HepG2 (cell line): ENCODE results near the gene NCOA3. TPM values are rescaled to one million over a fixed set of nuclear protein-coding genes. Genes with fewer than 3 reads are reported as not detected.

Source experiments
- CHD4 ChIP-seq: fragments of 200-600 bp; sonication (generic); IDR thresholded peaks from 2 replicates; pipeline ENCODE4 v1.7.0; 2017; ENCODE audit warnings: mild to moderate bottlenecking, low read length, borderline replicate concordance
- DDIT3 ChIP-seq: sonication (generic); formaldehyde crosslinking; IDR thresholded peaks from 2 replicates; pipeline ENCODE4 v1.4.0; 2020; ENCODE audit warnings: mild to moderate bottlenecking, missing genetic modification reagents
- HDAC1 ChIP-seq: sonication (generic); formaldehyde crosslinking; IDR thresholded peaks from 2 replicates; pipeline ENCODE4 v1.5.1; 2020; ENCODE audit warnings: mild to moderate bottlenecking, missing genetic modification reagents
- IKZF4 ChIP-seq: sonication (generic); formaldehyde crosslinking; IDR thresholded peaks from 2 replicates; pipeline ENCODE4 v1.5.1; 2020; ENCODE audit warnings: borderline replicate concordance, mild to moderate bottlenecking, low read depth, missing genetic modification reagents; ENCODE audit errors: not compliant biosample characterization
- KDM5A ChIP-seq: fragments of 200-600 bp; sonication (generic); IDR thresholded peaks from 2 replicates; pipeline ENCODE4 v1.7.0; 2018; ENCODE audit warnings: antibody characterized with exemption, mild to moderate bottlenecking, low read length, borderline replicate concordance
- KIAA2018 ChIP-seq: sonication (generic); formaldehyde crosslinking; IDR thresholded peaks from 2 replicates; pipeline ENCODE4 v1.5.0; 2020; ENCODE audit warnings: mild to moderate bottlenecking, missing genetic modification reagents, borderline replicate concordance
- NCOA1 ChIP-seq: sonication (generic); formaldehyde crosslinking; IDR thresholded peaks from 2 replicates; pipeline ENCODE4 v1.9.0; 2021; ENCODE audit warnings: missing genetic modification reagents
- PRDM4 ChIP-seq: sonication (generic); formaldehyde crosslinking; IDR thresholded peaks from 2 replicates; pipeline ENCODE4 v1.9.0; 2021; ENCODE audit warnings: missing genetic modification reagents, borderline replicate concordance
- RFX1 ChIP-seq: fragments of 450-650 bp; IDR thresholded peaks from 2 replicates; pipeline ENCODE4 v1.6.1; 2017
- ZBTB44 ChIP-seq: sonication (generic); formaldehyde crosslinking; IDR thresholded peaks from 2 replicates; pipeline ENCODE4 v1.4.0; 2020; ENCODE audit warnings: missing genetic modification reagents
- ZNF414 ChIP-seq: sonication (generic); formaldehyde crosslinking; IDR thresholded peaks from 2 replicates; pipeline ENCODE4 v1.5.0; 2020; ENCODE audit warnings: missing genetic modification reagents
- ZNF598 ChIP-seq: sonication (generic); formaldehyde crosslinking; IDR thresholded peaks from 2 replicates; pipeline ENCODE4 v1.5.1; 2020; ENCODE audit warnings: mild to moderate bottlenecking, missing genetic modification reagents, borderline replicate concordance
- ZNF660 ChIP-seq: sonication (generic); formaldehyde crosslinking; IDR thresholded peaks from 2 replicates; pipeline ENCODE4 v1.5.1; 2020; ENCODE audit warnings: mild to moderate bottlenecking, low read depth, missing genetic modification reagents, borderline replicate concordance
- ZNF816 ChIP-seq: sonication (generic); formaldehyde crosslinking; IDR thresholded peaks from 2 replicates; pipeline ENCODE4 v1.8.0; 2022; ENCODE audit warnings: missing genetic modification reagents, mild to moderate bottlenecking, borderline replicate concordance
- polyA plus RNA-seq, 8 experiments: library from polyadenylated mRNA; depleted of rRNA in 3 of 8; stranded (reverse) in 7 of 8; unstranded in 1 of 8; fragments of >200 nt; fragmentation: Illumina TruSeq in 4 of 8; extraction: Trizol in 4 of 8; gene quantifications; 2 replicates each; pipeline versions ENCODE4 v1.2.1 to v1.2.3, GENCODE V29; 2011 to 2016; ENCODE audit warnings: low read depth in 4 of 8, missing spikeins in 1 of 8, mixed read lengths in 1 of 8; ENCODE audit not compliant: insufficient read depth in 1 of 8
- total RNA-seq, 5 experiments: library from RNA; depleted of rRNA; stranded (reverse); fragments of >200 nt; fragmentation: Illumina TruSeq; extraction: Trizol; gene quantifications; 2 replicates each; pipeline ENCODE4 v1.2.3, GENCODE V29; 2016; ENCODE audit warnings: low read depth in 1 of 5

The NCOA3 gene
- total and polyA plus RNA-seq, 2 of the 13 experiments (the other 11 are each of a cell fraction or from before 2014, with no cell fraction given) = 35.0 to 56.8 TPM

GRCh38 chr20:47464380-47465101 is 37.1 kb upstream of the NCOA3 start (continued):
- no peak for TF ChIP-seq KIAA2018
- TF ChIP-seq KDM5A = no peak
- peak; percentile 92 for TF ChIP-seq NCOA1 (CRISPR knock-in tag)
- TF ChIP-seq ZNF598 (CRISPR knock-in tag) = 0 out of 2 replicates have a peak, but pooled peaks have one; percentile 42
- no peak for TF ChIP-seq PRDM4 (CRISPR knock-in tag)
- TF ChIP-seq ZNF660 (CRISPR knock-in tag) = no peak
- no peak for TF ChIP-seq RFX1
- peak; percentile 99 for TF ChIP-seq HDAC1 (CRISPR knock-in tag)
- TF ChIP-seq CHD4 = no peak; the same call in 1 of the 2 replicates
- peak; percentile 87; the same call in 1 of the 2 replicates for TF ChIP-seq ZNF414 (CRISPR knock-in tag)
- peak; percentile 74 for TF ChIP-seq IKZF4 (CRISPR knock-in tag)
- peak; percentile 71; the same call in 1 of the 2 replicates for TF ChIP-seq ZBTB44 (CRISPR knock-in tag)
- TF ChIP-seq ZNF816 (CRISPR knock-in tag) = peak; percentile 47; the same call in 1 of the 2 replicates
- peak; percentile 74; the same call in 1 of the 2 replicates for TF ChIP-seq DDIT3
